HFFc6 (cell line): ENCODE measurements around the gene FILIP1L. TPM values are rescaled to one million over a fixed set of nuclear protein-coding genes. Genes with fewer than 3 reads are reported as not detected.

ENCODE experiments used
- DNase-seq: peaks from one replicate; pipeline ENCODE4 v3.0.0-alpha.2; 2018
- H3K27ac Mint-ChIP-seq: 2 replicates; pipeline ENCODE4 v1.8.0; 2020; ENCODE audit warnings: mild to moderate bottlenecking, mixed read lengths
- H3K27me3 Mint-ChIP-seq: 2 replicates; pipeline ENCODE4 v1.8.0; 2021; ENCODE audit warnings: mild to moderate bottlenecking, moderate library complexity, mixed read lengths; ENCODE audit not compliant: insufficient read depth
- H3K36me3 Mint-ChIP-seq: 2 replicates; pipeline ENCODE4 v1.8.0; 2021; ENCODE audit warnings: low read depth, mixed read lengths
- H3K4me1 Mint-ChIP-seq: 2 replicates; pipeline ENCODE4 v1.8.0; 2020; ENCODE audit warnings: low read depth, mixed read lengths
- H3K4me3 Mint-ChIP-seq: 2 replicates; pipeline ENCODE4 v1.8.0; 2020; ENCODE audit warnings: mild to moderate bottlenecking, moderate library complexity, mixed read lengths
- H3K9me3 Mint-ChIP-seq: 2 replicates; pipeline ENCODE4 v1.8.0; 2020; ENCODE audit warnings: mild to moderate bottlenecking, mixed read lengths
- CTCF ChIP-seq: fragments of 200-600 bp; sonication (generic); IDR thresholded peaks from 2 replicates; pipeline ENCODE4 v1.5.0; 2021; ENCODE audit warnings: antibody characterized with exemption, mild to moderate bottlenecking
- total RNA-seq, 6 experiments: library from RNA; stranded (reverse); fragmentation: NEBNext Ultra II Directional; extraction: Animal tissue kit (Norgen Biotek cat#: 25700); gene quantifications; 2 replicates in 1 of 6; 3 replicates in 5 of 6; pipeline ENCODE4 v1.2.3, GENCODE V29; 2021

Gene FILIP1L
- total RNA-seq, 6 experiments from 2014 or later, result 37.8 to 54.7 (median 48.2) TPM

GRCh38 chr3:100157685-100158084 is 43.4 kb upstream of the FILIP1L start:
- Mint-ChIP-seq H3K4me1 (peaks cover 59% of the 10 kb centered on the region), H3K27me3 (no peaks in the 10 kb centered on the region; the same call in 1 of the 2 replicates), H3K4me3 (no peak overlapping the region), H3K36me3 (peaks cover 27% of the 10 kb centered on the region), H3K27ac (no peak overlapping the region), H3K9me3 (peaks cover 25% of the 10 kb centered on the region)
- DNase-seq, result no peak
- no peak for TF ChIP-seq CTCF

- TF ChIP-seq CTCF, result no peak
- Mint-ChIP-seq H3K27ac (no peak overlapping the region), H3K4me3 (no peak overlapping the region), H3K27me3 (no peaks in the 10 kb centered on the region; the same call in 1 of the 2 replicates), H3K36me3 (peaks cover 31% of the 10 kb centered on the region), H3K9me3 (peaks cover 25% of the 10 kb centered on the region), H3K4me1 (peaks cover 57% of the 10 kb centered on the region)
- no peak for DNase-seq
Observed at GRCh38 chr3:100155590-100155989, 41.3 kb upstream of the FILIP1L start.

GRCh38 chr3:100155128-100155527 is 40.8 kb upstream of the FILIP1L start:
- Mint-ChIP-seq H3K4me3 (no peak overlapping the region), H3K36me3 (peaks cover 31% of the 10 kb centered on the region), H3K27ac (peak overlapping the region; percentile 51; the same call in 1 of the 2 replicates), H3K27me3 (no peaks in the 10 kb centered on the region; the same call in 1 of the 2 replicates), H3K9me3 (peaks cover 25% of the 10 kb centered on the region), H3K4me1 (peaks cover 56% of the 10 kb centered on the region)
- DNase-seq, result no peak
- no peak for TF ChIP-seq CTCF

GRCh38 chr3:100154171-100154570 is 39.9 kb upstream of the FILIP1L start:
- Mint-ChIP-seq H3K4me1 (peaks cover 55% of the 10 kb centered on the region), H3K36me3 (peaks cover 38% of the 10 kb centered on the region), H3K4me3 (no peak overlapping the region), H3K9me3 (peaks cover 25% of the 10 kb centered on the region), H3K27me3 (no peaks in the 10 kb centered on the region; the same call in 1 of the 2 replicates), H3K27ac (no peak overlapping the region)
- TF ChIP-seq CTCF, result no peak
- no peak for DNase-seq

GRCh38 chr3:100151024-100151707 is 36.9 kb upstream of the FILIP1L start:
- no peaks in the 10 kb centered on the region; the same call in 1 of the 2 replicates for H3K27me3 Mint-ChIP-seq
- DNase-seq, result no peak
- no peak overlapping the region for H3K4me3 Mint-ChIP-seq
- TF ChIP-seq CTCF, result no peak
- H3K36me3 Mint-ChIP-seq, result peaks cover 26% of the 10 kb centered on the region
- H3K27ac Mint-ChIP-seq, result no peak overlapping the region; the same call in 1 of the 2 replicates
- peaks cover 34% of the 10 kb centered on the region for H3K4me1 Mint-ChIP-seq
- H3K9me3 Mint-ChIP-seq, result peaks cover 14% of the 10 kb centered on the region
